Loucy (cell line): Measurements from ENCODE around the gene KCNT2.

Source experiments
- CTCF ChIP-seq: fragments of 200-600 bp; sonication (generic); conservative IDR thresholded peaks from 2 replicates; pipeline ENCODE4 v1.5.1; 2014; ENCODE audit warnings: mild to moderate bottlenecking, antibody characterized with exemption, low read length
- EZH2phosphoT487 ChIP-seq: fragments of 200-600 bp; IDR thresholded peaks from 2 replicates; pipeline ENCODE4 v1.6.1; 2018; ENCODE audit warnings: antibody characterized with exemption, mild to moderate bottlenecking, moderate library complexity, borderline replicate concordance

GRCh38 chr1:196444634-196445033 is 163.6 kb downstream of the KCNT2 start:
- TF ChIP-seq CTCF (no peak), EZH2phosphoT487 (no peak)
